ENCODE results near the gene OR10C1.
A peak's percentile ranks its signal among the peaks of the same experiment; 100 is the strongest.

The OR10C1 gene

GRCh38 chr6:29414588-29414987 lies 24.5 kb upstream of the OR10C1 start, which contains the start of gene OR12D1:
TSS of gene OR12D1 (plus strand) at chr6:29414928.
- no peaks in the 10 kb centered on the region for H3K79me2 ChIP-seq (ENCODE audit: control insufficient read depth, insufficient read depth, low read length, poor library complexity)
- no peaks in the 10 kb centered on the region for H3K36me3 ChIP-seq (ENCODE audit: control insufficient read depth in 1 of 2, insufficient read depth in 2 of 2, low read length in 2 of 2)
- no peaks in the 10 kb centered on the region for H3K27me3 ChIP-seq (ENCODE audit: insufficient read depth, low read length)
- no peak within 1 kb of the TSS for H3K18ac ChIP-seq (ENCODE audit: low read length)
- no peak within 1 kb of the TSS for H2AFZ ChIP-seq (ENCODE audit: insufficient read depth, low read length, poor library complexity)
- H2BK5ac ChIP-seq (ENCODE audit: low read depth, low read length, poor library complexity): no peak within 1 kb of the TSS
- H4K12ac ChIP-seq (ENCODE audit: low read depth, low read length): no peak within 1 kb of the TSS
- DNase-seq: peak; percentile 5 to 54
- H3K14ac ChIP-seq (ENCODE audit: low read length): no peak within 1 kb of the TSS
- H3K27ac ChIP-seq (ENCODE audit: low read depth, low read length): no peak within 1 kb of the TSS
- no peaks in the 10 kb centered on the region for H3K9me3 ChIP-seq (ENCODE audit: insufficient read depth, low read depth, low read length)
- no peak within 1 kb of the TSS for H2BK120ac ChIP-seq (ENCODE audit: insufficient read depth, low read length, poor library complexity)
- H2AK5ac ChIP-seq (ENCODE audit: low read length): no peak within 1 kb of the TSS
- H2BK12ac ChIP-seq (ENCODE audit: low read length): no peak within 1 kb of the TSS
- H3K79me1 ChIP-seq (ENCODE audit: low read length): no peaks in the 10 kb centered on the region
- no peak within 1 kb of the TSS for H3K4ac ChIP-seq (ENCODE audit: low read depth, low read length)
- H3K23ac ChIP-seq (ENCODE audit: low read length): no peak within 1 kb of the TSS
- no peaks in the 10 kb centered on the region for H3K4me1 ChIP-seq (ENCODE audit: control insufficient read depth in 1 of 2, insufficient read depth in 2 of 2, low read length in 2 of 2)
- H3K4me2 ChIP-seq (ENCODE audit: low read length): no peak within 1 kb of the TSS
- no peak within 1 kb of the TSS for H3K9ac ChIP-seq (ENCODE audit: low read length)
- H4K8ac ChIP-seq (ENCODE audit: low read depth, low read length): no peak within 1 kb of the TSS
- H3K4me3 ChIP-seq (ENCODE audit: low read depth, low read length): no peak within 1 kb of the TSS
- no peak within 1 kb of the TSS for H4K91ac ChIP-seq (ENCODE audit: low read depth, low read length)

GRCh38 chr6:29419516-29419915 lies 19.6 kb upstream of the OR10C1 start:
- no peaks in the 10 kb centered on the region for H3K79me1 ChIP-seq (ENCODE audit: low read length)
- WGBS (ENCODE audit: extremely low coverage, insufficient coverage, insufficient read length): no CpG with 5 or more reads among the region's 3 CpGs

GRCh38 chr6:29424168-29424567 lies 14.9 kb upstream of the OR10C1 start:
- no peak overlapping the region for H2AK5ac ChIP-seq (ENCODE audit: low read length)
- no peaks in the 10 kb centered on the region for H3K9me3 ChIP-seq (ENCODE audit: insufficient read depth, low read depth, low read length)
- H3K4me3 ChIP-seq (ENCODE audit: low read depth, low read length): no peak overlapping the region
- H2BK5ac ChIP-seq (ENCODE audit: low read depth, low read length, poor library complexity): no peak overlapping the region
- H2AFZ ChIP-seq (ENCODE audit: insufficient read depth, low read length, poor library complexity): no peak overlapping the region
- no peaks in the 10 kb centered on the region for H3K79me2 ChIP-seq (ENCODE audit: control insufficient read depth, insufficient read depth, low read length, poor library complexity)
- no peaks in the 10 kb centered on the region for H3K4me1 ChIP-seq (ENCODE audit: control insufficient read depth in 1 of 2, insufficient read depth in 2 of 2, low read length in 2 of 2)
- H3K4me2 ChIP-seq (ENCODE audit: low read length): no peak overlapping the region
- H4K91ac ChIP-seq (ENCODE audit: low read depth, low read length): no peak overlapping the region
- no peaks in the 10 kb centered on the region for H3K36me3 ChIP-seq (ENCODE audit: control insufficient read depth in 1 of 2, insufficient read depth in 2 of 2, low read length in 2 of 2)
- H4K8ac ChIP-seq (ENCODE audit: low read depth, low read length): no peak overlapping the region
- H3K27ac ChIP-seq (ENCODE audit: low read depth, low read length): no peak overlapping the region
- no CpG with 5 or more reads among the region's 2 CpGs for WGBS (ENCODE audit: extremely low coverage, insufficient coverage, insufficient read length)
- no peak overlapping the region for H2BK12ac ChIP-seq (ENCODE audit: low read length)
- H3K9ac ChIP-seq (ENCODE audit: low read length): no peak overlapping the region
- no peak overlapping the region for H3K18ac ChIP-seq (ENCODE audit: low read length)
- no peak overlapping the region for H3K23ac ChIP-seq (ENCODE audit: low read length)
- no peak for DNase-seq
- H2BK120ac ChIP-seq (ENCODE audit: insufficient read depth, low read length, poor library complexity): no peak overlapping the region
- H3K4ac ChIP-seq (ENCODE audit: low read depth, low read length): no peak overlapping the region
- no peaks in the 10 kb centered on the region for H3K27me3 ChIP-seq (ENCODE audit: insufficient read depth, low read length)
- no peak overlapping the region for H4K12ac ChIP-seq (ENCODE audit: low read depth, low read length)
- H3K79me1 ChIP-seq (ENCODE audit: low read length): no peaks in the 10 kb centered on the region
- H3K14ac ChIP-seq (ENCODE audit: low read length): no peak overlapping the region

More at GRCh38 chr6:29419516-29419915, 19.6 kb upstream of the OR10C1 start:
- Histone ChIP-seq H3K9me3 (ENCODE audit: insufficient read depth, low read depth, low read length) (no peaks in the 10 kb centered on the region), H3K18ac (ENCODE audit: low read length) (no peak overlapping the region), H2AFZ (ENCODE audit: insufficient read depth, low read length, poor library complexity) (no peak overlapping the region), H3K4me3 (ENCODE audit: low read depth, low read length) (no peak overlapping the region), H3K4me2 (ENCODE audit: low read length) (no peak overlapping the region), H3K27ac (ENCODE audit: low read depth, low read length) (no peak overlapping the region), H3K36me3 (ENCODE audit: control insufficient read depth in 1 of 2, insufficient read depth in 2 of 2, low read length in 2 of 2) (no peaks in the 10 kb centered on the region), H3K23ac (ENCODE audit: low read length) (no peak overlapping the region), H3K79me2 (ENCODE audit: control insufficient read depth, insufficient read depth, low read length, poor library complexity) (no peaks in the 10 kb centered on the region), H3K4me1 (ENCODE audit: control insufficient read depth in 1 of 2, insufficient read depth in 2 of 2, low read length in 2 of 2) (no peaks in the 10 kb centered on the region), H2BK5ac (ENCODE audit: low read depth, low read length, poor library complexity) (no peak overlapping the region), H3K4ac (ENCODE audit: low read depth, low read length) (no peak overlapping the region), H2AK5ac (ENCODE audit: low read length) (no peak overlapping the region), H3K14ac (ENCODE audit: low read length) (no peak overlapping the region), H3K9ac (ENCODE audit: low read length) (no peak overlapping the region), H2BK12ac (ENCODE audit: low read length) (no peak overlapping the region), H4K8ac (ENCODE audit: low read depth, low read length) (no peak overlapping the region), H3K27me3 (ENCODE audit: insufficient read depth, low read length) (no peaks in the 10 kb centered on the region), H4K12ac (ENCODE audit: low read depth, low read length) (no peak overlapping the region), H4K91ac (ENCODE audit: low read depth, low read length) (no peak overlapping the region), H2BK120ac (ENCODE audit: insufficient read depth, low read length, poor library complexity) (no peak overlapping the region)
- DNase-seq: no peak

GRCh38 chr6:29424575-29424974 lies 14.5 kb upstream of the OR10C1 start:
- Histone ChIP-seq H3K4ac (ENCODE audit: low read depth, low read length) (no peak overlapping the region), H4K8ac (ENCODE audit: low read depth, low read length) (no peak overlapping the region), H4K12ac (ENCODE audit: low read depth, low read length) (no peak overlapping the region)

More at GRCh38 chr6:29424575-29424974, 14.5 kb upstream of the OR10C1 start:
- H2BK5ac ChIP-seq (ENCODE audit: low read depth, low read length, poor library complexity): no peak overlapping the region
- no peak overlapping the region for H4K91ac ChIP-seq (ENCODE audit: low read depth, low read length)
- no peak overlapping the region for H3K18ac ChIP-seq (ENCODE audit: low read length)
- no peak overlapping the region for H3K9ac ChIP-seq (ENCODE audit: low read length)
- no peaks in the 10 kb centered on the region for H3K4me1 ChIP-seq (ENCODE audit: control insufficient read depth in 1 of 2, insufficient read depth in 2 of 2, low read length in 2 of 2)
- no peaks in the 10 kb centered on the region for H3K9me3 ChIP-seq (ENCODE audit: insufficient read depth, low read depth, low read length)
- H2BK120ac ChIP-seq (ENCODE audit: insufficient read depth, low read length, poor library complexity): no peak overlapping the region
- H3K4me2 ChIP-seq (ENCODE audit: low read length): no peak overlapping the region
- H3K23ac ChIP-seq (ENCODE audit: low read length): no peak overlapping the region
- no peaks in the 10 kb centered on the region for H3K36me3 ChIP-seq (ENCODE audit: control insufficient read depth in 1 of 2, insufficient read depth in 2 of 2, low read length in 2 of 2)
- no peak overlapping the region for H3K14ac ChIP-seq (ENCODE audit: low read length)
- H3K27me3 ChIP-seq (ENCODE audit: insufficient read depth, low read length): no peaks in the 10 kb centered on the region
- WGBS (ENCODE audit: extremely low coverage, insufficient coverage, insufficient read length): no CpG with 5 or more reads among the region's 2 CpGs
- H3K79me1 ChIP-seq (ENCODE audit: low read length): no peaks in the 10 kb centered on the region
- no peak overlapping the region for H2AFZ ChIP-seq (ENCODE audit: insufficient read depth, low read length, poor library complexity)
- H2AK5ac ChIP-seq (ENCODE audit: low read length): no peak overlapping the region
- DNase-seq: no peak
- H3K27ac ChIP-seq (ENCODE audit: low read depth, low read length): no peak overlapping the region
- H3K4me3 ChIP-seq (ENCODE audit: low read depth, low read length): no peak overlapping the region
- H3K79me2 ChIP-seq (ENCODE audit: control insufficient read depth, insufficient read depth, low read length, poor library complexity): no peaks in the 10 kb centered on the region
- H2BK12ac ChIP-seq (ENCODE audit: low read length): no peak overlapping the region
